HEK293T (cell line): Measurements from ENCODE around the gene RBM7.

Experiments
- ELF4 ChIP-seq: fragments of 450-650 bp; IDR thresholded peaks from 2 replicates; pipeline ENCODE4 v1.6.1; 2017; ENCODE audit warnings: antibody characterized with exemption
- FOXA1 ChIP-seq: fragments of 450-650 bp; IDR thresholded peaks from 2 replicates; pipeline ENCODE4 v1.6.1; 2016; ENCODE audit warnings: mild to moderate bottlenecking
- SP1 ChIP-seq: fragments of 450-650 bp; IDR thresholded peaks from 2 replicates; pipeline ENCODE4 v1.6.1; 2017
- TARDBP ChIP-seq: fragments of 450-650 bp; IDR thresholded peaks from 2 replicates; pipeline ENCODE4 v1.6.1; 2016

- no peak for TF ChIP-seq TARDBP
- no peak for TF ChIP-seq ELF4
- TF ChIP-seq FOXA1 = no peak
- TF ChIP-seq SP1 = no peak
Measured at GRCh38 chr11:114375052-114375451, 25.4 kb upstream of the RBM7 start.
